Measurements from ENCODE around the gene HLF.

Gene HLF

GRCh38 chr17:55286681-55287589 is 22.2 kb downstream of the HLF start:
- TF ChIP-seq CTCF (IDR thresholded peaks at IDR 0.05; ENCODE audit: low read length), result no peak
- no peak for TF ChIP-seq EZH2 (optimal IDR thresholded peaks at IDR 0.05; ENCODE audit: low read depth, low read length)
- TF ChIP-seq EZH2phosphoT487 (IDR thresholded peaks at IDR 0.05; ENCODE audit: low read length), result no peak
- Histone ChIP-seq H4K20me1 (ENCODE audit: insufficient read depth, low read length) (no peaks in the 10 kb centered on the region), H3K9me3 (replicated peaks; ENCODE audit: insufficient read depth, low read length) (no peaks in the 10 kb centered on the region), H3K4me3 (ENCODE audit: low read length) (no peak overlapping the region), H3K9ac (ENCODE audit: low read length) (no peak overlapping the region), H3K9me2 (replicated peaks; ENCODE audit: insufficient read depth, low read length) (no peaks in the 10 kb centered on the region), H3F3A (ENCODE audit: insufficient read depth, low read length) (no peaks in the 10 kb centered on the region), H3K4me2 (ENCODE audit: low read depth, low read length) (no peak overlapping the region), H2AFZ (ENCODE audit: low read length) (no peak overlapping the region), H3K4me1 (ENCODE audit: low read length) (no peaks in the 10 kb centered on the region), H3K36me3 (replicated peaks; ENCODE audit: insufficient read depth, low read length) (no peaks in the 10 kb centered on the region), H3K27ac (ENCODE audit: low read length) (no peak overlapping the region), H3K79me2 (ENCODE audit: low read length) (no peaks in the 10 kb centered on the region), H3K27me3 (replicated peaks; ENCODE audit: insufficient read depth, low read length) (no peaks in the 10 kb centered on the region)
- DNase-seq, result no peak

GRCh38 chr17:55288356-55289105 is 23.8 kb downstream of the HLF start:
- Histone ChIP-seq H3K79me2 (ENCODE audit: low read length) (no peaks in the 10 kb centered on the region), H3K9me2 (replicated peaks; ENCODE audit: insufficient read depth, low read length) (no peaks in the 10 kb centered on the region), H4K20me1 (ENCODE audit: insufficient read depth, low read length) (no peaks in the 10 kb centered on the region), H3F3A (ENCODE audit: insufficient read depth, low read length) (no peaks in the 10 kb centered on the region), H3K27ac (ENCODE audit: low read length) (no peak overlapping the region), H3K9me3 (replicated peaks; ENCODE audit: insufficient read depth, low read length) (no peaks in the 10 kb centered on the region), H3K4me3 (ENCODE audit: low read length) (no peak overlapping the region), H3K27me3 (replicated peaks; ENCODE audit: insufficient read depth, low read length) (no peaks in the 10 kb centered on the region), H3K4me1 (ENCODE audit: low read length) (no peaks in the 10 kb centered on the region), H3K36me3 (replicated peaks; ENCODE audit: insufficient read depth, low read length) (no peaks in the 10 kb centered on the region), H3K4me2 (ENCODE audit: low read depth, low read length) (no peak overlapping the region), H3K9ac (ENCODE audit: low read length) (no peak overlapping the region), H2AFZ (ENCODE audit: low read length) (no peak overlapping the region)
- TF ChIP-seq EZH2 (optimal IDR thresholded peaks at IDR 0.05; ENCODE audit: low read depth, low read length), result no peak
- no peak for TF ChIP-seq CTCF (IDR thresholded peaks at IDR 0.05; ENCODE audit: low read length)
- TF ChIP-seq EZH2phosphoT487 (IDR thresholded peaks at IDR 0.05; ENCODE audit: low read length), result no peak
- no peak for DNase-seq

GRCh38 chr17:55289106-55289446 is 24.3 kb downstream of the HLF start:
- Histone ChIP-seq H3K9ac (ENCODE audit: low read length) (no peak overlapping the region), H3K27ac (ENCODE audit: low read length) (no peak overlapping the region), H2AFZ (ENCODE audit: low read length) (no peak overlapping the region), H4K20me1 (ENCODE audit: insufficient read depth, low read length) (no peaks in the 10 kb centered on the region), H3K27me3 (replicated peaks; ENCODE audit: insufficient read depth, low read length) (no peaks in the 10 kb centered on the region), H3K79me2 (ENCODE audit: low read length) (no peaks in the 10 kb centered on the region), H3K36me3 (replicated peaks; ENCODE audit: insufficient read depth, low read length) (no peaks in the 10 kb centered on the region), H3K9me3 (replicated peaks; ENCODE audit: insufficient read depth, low read length) (no peaks in the 10 kb centered on the region), H3K9me2 (replicated peaks; ENCODE audit: insufficient read depth, low read length) (no peaks in the 10 kb centered on the region), H3K4me2 (ENCODE audit: low read depth, low read length) (no peak overlapping the region), H3K4me3 (ENCODE audit: low read length) (no peak overlapping the region), H3K4me1 (ENCODE audit: low read length) (no peaks in the 10 kb centered on the region), H3F3A (ENCODE audit: insufficient read depth, low read length) (no peaks in the 10 kb centered on the region)
- no peak for TF ChIP-seq CTCF (IDR thresholded peaks at IDR 0.05; ENCODE audit: low read length)
- no peak for TF ChIP-seq EZH2phosphoT487 (IDR thresholded peaks at IDR 0.05; ENCODE audit: low read length)
- no peak for TF ChIP-seq EZH2 (optimal IDR thresholded peaks at IDR 0.05; ENCODE audit: low read depth, low read length)
- no peak for DNase-seq

Measured in MM.1S (cell line).